ENCODE measurements around the gene PDLIM5.

PDLIM5 gene

GRCh38 chr4:94581766-94582165 lies 130.0 kb downstream of the PDLIM5 start:
- H3K9me3 ChIP-seq (ENCODE audit: control insufficient read depth in 1 of 2, low read length in 2 of 2) = no peaks in the 10 kb centered on the region
- peaks cover 0 to 19% of the 10 kb centered on the region in 2 donors for H3K4me1 ChIP-seq (ENCODE audit: control insufficient read depth in 1 of 2, insufficient read depth in 2 of 2, low read length in 2 of 2)
- no peak overlapping the region for H3K27ac ChIP-seq (ENCODE audit: low read length)
- no peaks in the 10 kb centered on the region for H3K27me3 ChIP-seq (ENCODE audit: low read depth, low read length)
- no peak overlapping the region for H3K4me3 ChIP-seq (ENCODE audit: low read depth in 1 of 2, low read length in 2 of 2)
- peaks cover 4 to 6% of the 10 kb centered on the region in 2 donors for H3K36me3 ChIP-seq (ENCODE audit: control insufficient read depth in 1 of 2, insufficient read depth in 2 of 2, low read length in 2 of 2)

GRCh38 chr4:94582517-94582916 lies 130.8 kb downstream of the PDLIM5 start:
- Histone ChIP-seq H3K27ac (ENCODE audit: low read length) (no peak overlapping the region), H3K4me1 (ENCODE audit: control insufficient read depth in 1 of 2, insufficient read depth in 2 of 2, low read length in 2 of 2) (peaks cover 0 to 14% of the 10 kb centered on the region in 2 donors), H3K4me3 (ENCODE audit: low read depth in 1 of 2, low read length in 2 of 2) (no peak overlapping the region), H3K27me3 (ENCODE audit: low read depth, low read length) (no peaks in the 10 kb centered on the region), H3K36me3 (ENCODE audit: control insufficient read depth in 1 of 2, insufficient read depth in 2 of 2, low read length in 2 of 2) (peaks cover 4 to 7% of the 10 kb centered on the region in 2 donors), H3K9me3 (ENCODE audit: control insufficient read depth in 1 of 2, low read length in 2 of 2) (no peaks in the 10 kb centered on the region)

GRCh38 chr4:94583914-94584641 lies 132.3 kb downstream of the PDLIM5 start:
- no peak overlapping the region for H3K4me3 ChIP-seq (ENCODE audit: low read depth in 1 of 2, low read length in 2 of 2)
- H3K36me3 ChIP-seq (ENCODE audit: control insufficient read depth in 1 of 2, insufficient read depth in 2 of 2, low read length in 2 of 2) = peaks cover 9 to 13% of the 10 kb centered on the region in 2 donors
- H3K4me1 ChIP-seq (ENCODE audit: control insufficient read depth in 1 of 2, insufficient read depth in 2 of 2, low read length in 2 of 2) = peaks cover 0 to 12% of the 10 kb centered on the region in 2 donors
- H3K9me3 ChIP-seq (ENCODE audit: control insufficient read depth in 1 of 2, low read length in 2 of 2) = no peaks in the 10 kb centered on the region
- H3K27me3 ChIP-seq (ENCODE audit: low read depth, low read length) = no peaks in the 10 kb centered on the region
- no peak overlapping the region for H3K27ac ChIP-seq (ENCODE audit: low read length)

GRCh38 chr4:94588896-94589693 lies 137.4 kb downstream of the PDLIM5 start:
- H3K4me3 ChIP-seq (ENCODE audit: low read depth in 1 of 2, low read length in 2 of 2) = no peak overlapping the region
- peaks cover 0 to 4% of the 10 kb centered on the region in 2 donors for H3K4me1 ChIP-seq (ENCODE audit: control insufficient read depth in 1 of 2, insufficient read depth in 2 of 2, low read length in 2 of 2)
- no peaks in the 10 kb centered on the region for H3K27me3 ChIP-seq (ENCODE audit: low read depth, low read length)
- H3K9me3 ChIP-seq (ENCODE audit: control insufficient read depth in 1 of 2, low read length in 2 of 2) = no peaks in the 10 kb centered on the region
- peaks cover 13 to 21% of the 10 kb centered on the region in 2 donors for H3K36me3 ChIP-seq (ENCODE audit: control insufficient read depth in 1 of 2, insufficient read depth in 2 of 2, low read length in 2 of 2)
- H3K27ac ChIP-seq (ENCODE audit: low read length) = no peak overlapping the region

GRCh38 chr4:94590493-94590892 lies 138.8 kb downstream of the PDLIM5 start:
- Histone ChIP-seq H3K9me3 (ENCODE audit: control insufficient read depth in 1 of 2, low read length in 2 of 2) (no peaks in the 10 kb centered on the region), H3K27ac (ENCODE audit: low read length) (no peak overlapping the region), H3K4me3 (ENCODE audit: low read depth in 1 of 2, low read length in 2 of 2) (no peak overlapping the region), H3K27me3 (ENCODE audit: low read depth, low read length) (no peaks in the 10 kb centered on the region), H3K36me3 (ENCODE audit: control insufficient read depth in 1 of 2, insufficient read depth in 2 of 2, low read length in 2 of 2) (peaks cover 11 to 21% of the 10 kb centered on the region in 2 donors), H3K4me1 (ENCODE audit: control insufficient read depth in 1 of 2, insufficient read depth in 2 of 2, low read length in 2 of 2) (peaks cover 0 to 4% of the 10 kb centered on the region in 2 donors)

GRCh38 chr4:94591289-94591688 lies 139.5 kb downstream of the PDLIM5 start:
- Histone ChIP-seq H3K4me3 (ENCODE audit: low read depth in 1 of 2, low read length in 2 of 2) (no peak overlapping the region), H3K4me1 (ENCODE audit: control insufficient read depth in 1 of 2, insufficient read depth in 2 of 2, low read length in 2 of 2) (peaks cover 0 to 4% of the 10 kb centered on the region in 2 donors), H3K27ac (ENCODE audit: low read length) (no peak overlapping the region), H3K36me3 (ENCODE audit: control insufficient read depth in 1 of 2, insufficient read depth in 2 of 2, low read length in 2 of 2) (peaks cover 9 to 17% of the 10 kb centered on the region in 2 donors), H3K27me3 (ENCODE audit: low read depth, low read length) (no peaks in the 10 kb centered on the region), H3K9me3 (ENCODE audit: control insufficient read depth in 1 of 2, low read length in 2 of 2) (no peaks in the 10 kb centered on the region)

- Histone ChIP-seq H3K4me3 (ENCODE audit: low read depth in 1 of 2, low read length in 2 of 2) (no peak overlapping the region), H3K4me1 (ENCODE audit: control insufficient read depth in 1 of 2, insufficient read depth in 2 of 2, low read length in 2 of 2) (no peaks in the 10 kb centered on the region), H3K27ac (ENCODE audit: low read length) (no peak overlapping the region), H3K27me3 (ENCODE audit: low read depth, low read length) (no peaks in the 10 kb centered on the region), H3K36me3 (ENCODE audit: control insufficient read depth in 1 of 2, insufficient read depth in 2 of 2, low read length in 2 of 2) (peaks cover 6 to 15% of the 10 kb centered on the region in 2 donors), H3K9me3 (ENCODE audit: control insufficient read depth in 1 of 2, low read length in 2 of 2) (no peaks in the 10 kb centered on the region)
These were observed 143.3 kb downstream of the PDLIM5 start for GRCh38 chr4:94595013-94595412.

GRCh38 chr4:94595880-94596483 lies 144.2 kb downstream of the PDLIM5 start:
- Histone ChIP-seq H3K27me3 (ENCODE audit: low read depth, low read length) (no peaks in the 10 kb centered on the region), H3K9me3 (ENCODE audit: control insufficient read depth in 1 of 2, low read length in 2 of 2) (no peaks in the 10 kb centered on the region), H3K27ac (ENCODE audit: low read length) (no peak overlapping the region), H3K36me3 (ENCODE audit: control insufficient read depth in 1 of 2, insufficient read depth in 2 of 2, low read length in 2 of 2) (peaks cover 6 to 16% of the 10 kb centered on the region in 2 donors), H3K4me1 (ENCODE audit: control insufficient read depth in 1 of 2, insufficient read depth in 2 of 2, low read length in 2 of 2) (no peaks in the 10 kb centered on the region), H3K4me3 (ENCODE audit: low read depth in 1 of 2, low read length in 2 of 2) (no peak overlapping the region)

- no peaks in the 10 kb centered on the region for H3K27me3 ChIP-seq (ENCODE audit: low read depth, low read length)
- peaks cover 4 to 6% of the 10 kb centered on the region in 2 donors for H3K36me3 ChIP-seq (ENCODE audit: control insufficient read depth in 1 of 2, insufficient read depth in 2 of 2, low read length in 2 of 2)
- no peaks in the 10 kb centered on the region for H3K9me3 ChIP-seq (ENCODE audit: control insufficient read depth in 1 of 2, low read length in 2 of 2)
- no peak overlapping the region for H3K4me3 ChIP-seq (ENCODE audit: low read depth in 1 of 2, low read length in 2 of 2)
- no peaks in the 10 kb centered on the region for H3K4me1 ChIP-seq (ENCODE audit: control insufficient read depth in 1 of 2, insufficient read depth in 2 of 2, low read length in 2 of 2)
- H3K27ac ChIP-seq (ENCODE audit: low read length) = no peak overlapping the region
These were observed 147.0 kb downstream of the PDLIM5 start for GRCh38 chr4:94598758-94599157.

- Histone ChIP-seq H3K27ac (ENCODE audit: low read length) (no peak overlapping the region), H3K4me3 (ENCODE audit: low read depth in 1 of 2, low read length in 2 of 2) (no peak overlapping the region), H3K27me3 (ENCODE audit: low read depth, low read length) (no peaks in the 10 kb centered on the region), H3K4me1 (ENCODE audit: control insufficient read depth in 1 of 2, insufficient read depth in 2 of 2, low read length in 2 of 2) (no peaks in the 10 kb centered on the region), H3K36me3 (ENCODE audit: control insufficient read depth in 1 of 2, insufficient read depth in 2 of 2, low read length in 2 of 2) (peaks cover 0 to 4% of the 10 kb centered on the region in 2 donors), H3K9me3 (ENCODE audit: control insufficient read depth in 1 of 2, low read length in 2 of 2) (no peaks in the 10 kb centered on the region)
These were observed 151.5 kb downstream of the PDLIM5 start for GRCh38 chr4:94603170-94603747.

- Histone ChIP-seq H3K9me3 (ENCODE audit: control insufficient read depth in 1 of 2, low read length in 2 of 2) (no peaks in the 10 kb centered on the region), H3K4me3 (ENCODE audit: low read depth in 1 of 2, low read length in 2 of 2) (no peak overlapping the region), H3K36me3 (ENCODE audit: control insufficient read depth in 1 of 2, insufficient read depth in 2 of 2, low read length in 2 of 2) (no peaks in the 10 kb centered on the region), H3K4me1 (ENCODE audit: control insufficient read depth in 1 of 2, insufficient read depth in 2 of 2, low read length in 2 of 2) (no peaks in the 10 kb centered on the region), H3K27me3 (ENCODE audit: low read depth, low read length) (no peaks in the 10 kb centered on the region), H3K27ac (ENCODE audit: low read length) (no peak overlapping the region)
These were observed 153.6 kb downstream of the PDLIM5 start for GRCh38 chr4:94605241-94605805.

Data from muscle layer of duodenum (tissue), 2 donors.